GM18517 (cell line): Measurements from ENCODE around the gene FUOM.

Source experiments
- ATAC-seq: cut with Tn5 transposase; IDR thresholded peaks from one replicate; pipeline ENCODE4 v1.9.1; 2021; ENCODE audit warnings: mild to moderate bottlenecking, moderate library complexity; ENCODE audit not compliant: unreplicated experiment

Gene FUOM

DNA sequence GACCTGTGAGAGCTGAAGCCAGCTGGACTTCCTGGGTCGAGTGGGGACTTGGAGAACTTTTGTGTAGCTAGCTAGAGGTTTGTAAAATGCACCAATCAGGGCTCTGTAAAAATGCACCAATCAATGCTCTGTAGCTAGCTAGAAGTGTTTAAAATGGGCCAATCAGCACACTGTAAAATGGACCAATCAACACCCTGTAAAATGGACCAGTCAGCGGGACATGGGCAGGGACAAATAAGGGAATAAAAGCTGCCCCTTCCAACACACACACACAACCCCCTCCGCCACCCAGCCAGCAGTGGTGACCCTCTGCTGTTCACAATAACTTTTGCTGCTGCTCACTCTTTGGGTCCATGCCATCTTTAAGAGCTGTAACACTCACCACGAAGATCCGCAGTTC, 42.0 kb downstream of the FUOM start:
- no peak for ATAC-seq

DNA sequence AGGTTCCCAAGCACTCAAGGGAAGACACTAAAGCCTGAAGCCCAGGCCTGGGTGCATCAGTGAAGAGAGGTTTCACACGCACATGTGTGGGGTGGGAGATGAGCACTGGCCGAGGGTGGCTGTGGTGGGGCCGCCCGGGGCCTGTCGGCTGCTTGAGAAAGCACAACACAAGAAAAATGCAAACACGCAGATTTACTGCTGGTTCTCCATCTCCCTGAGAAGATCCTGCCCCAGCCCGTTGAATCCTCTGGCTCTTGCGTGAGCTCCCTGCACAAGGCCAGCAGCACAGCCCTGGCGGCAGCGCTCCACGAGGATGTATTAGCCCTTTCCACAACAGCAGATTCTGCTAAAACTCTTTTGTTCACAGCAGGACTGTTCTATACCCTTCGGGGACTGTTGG, 42.9 kb downstream of the FUOM start:
- ATAC-seq: no peak

DNA sequence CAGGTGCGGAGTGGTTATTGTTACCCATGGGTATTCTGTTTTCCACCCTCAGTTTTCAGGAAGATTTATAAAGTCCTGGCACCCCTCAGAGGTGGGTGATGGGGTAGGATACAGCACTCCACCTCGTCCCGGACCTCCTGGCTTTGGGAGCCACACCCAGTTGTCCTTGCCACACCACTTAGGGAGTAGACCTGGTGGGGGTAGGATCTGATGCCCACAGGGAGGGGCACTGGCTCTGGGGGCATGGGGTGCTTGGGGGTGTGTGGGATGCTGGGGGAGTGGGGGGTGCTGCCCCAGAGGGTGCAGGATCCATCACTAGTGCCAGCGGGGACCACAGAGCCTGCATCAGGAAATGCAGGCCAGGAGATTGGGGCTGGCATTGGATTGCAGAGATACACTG, 44.6 kb downstream of the FUOM start:
- ATAC-seq: no peak

DNA sequence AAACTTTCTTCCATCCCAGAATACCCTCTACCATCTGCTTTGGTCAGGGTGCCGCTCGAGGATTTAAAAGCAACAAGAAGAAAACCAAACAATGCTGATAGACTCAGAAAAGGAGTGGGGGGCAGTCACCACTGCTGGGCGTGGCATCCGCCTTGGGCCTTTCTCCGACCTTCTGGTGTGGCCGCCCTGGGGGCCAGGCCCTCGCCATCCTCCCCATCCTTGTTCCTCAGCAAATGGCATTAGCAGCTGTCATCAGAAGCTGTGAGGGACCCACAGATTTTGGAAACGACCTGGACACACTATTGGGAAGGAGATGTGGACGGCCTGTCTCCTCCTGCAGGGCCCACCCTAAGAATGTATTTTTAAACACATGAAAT, 45.1 kb downstream of the FUOM start:
- ATAC-seq: no peak

DNA sequence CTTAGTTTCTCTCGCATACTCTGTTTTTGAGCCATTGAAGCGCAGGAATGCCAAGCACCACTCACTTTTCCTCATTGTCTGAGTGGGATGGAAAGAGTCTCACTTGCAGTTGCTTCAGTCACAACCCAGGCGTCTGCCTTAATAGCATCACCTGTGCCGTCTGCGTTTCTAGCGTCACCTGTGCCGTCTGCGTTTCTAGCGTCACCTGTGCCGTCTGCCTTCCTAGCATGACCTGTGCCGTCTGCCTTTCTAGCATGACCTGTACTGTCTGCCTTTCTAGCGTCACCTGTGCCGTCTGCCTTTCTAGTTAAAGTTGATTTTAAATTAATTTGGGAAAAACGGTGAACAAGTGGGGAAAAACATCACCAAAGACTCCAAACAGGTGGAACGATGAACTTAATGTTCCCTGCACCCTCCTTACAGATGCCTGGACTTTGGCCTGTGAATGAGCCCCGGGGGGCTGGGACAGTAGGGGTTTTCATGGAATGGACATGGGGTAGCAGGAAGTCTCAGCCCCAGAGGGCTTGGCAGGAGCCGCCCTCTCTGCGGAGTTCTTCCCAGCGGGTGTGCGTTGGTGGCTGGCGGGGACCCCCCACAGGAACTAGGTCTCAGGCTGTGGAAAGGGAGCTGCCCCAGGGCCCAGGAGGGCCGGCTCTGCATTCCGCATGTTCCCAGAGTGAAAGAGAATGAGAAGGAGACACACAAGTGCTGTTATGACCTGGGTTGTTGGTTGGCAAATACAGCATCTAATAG, 45.6 kb downstream of the FUOM start:
- no peak for ATAC-seq

DNA sequence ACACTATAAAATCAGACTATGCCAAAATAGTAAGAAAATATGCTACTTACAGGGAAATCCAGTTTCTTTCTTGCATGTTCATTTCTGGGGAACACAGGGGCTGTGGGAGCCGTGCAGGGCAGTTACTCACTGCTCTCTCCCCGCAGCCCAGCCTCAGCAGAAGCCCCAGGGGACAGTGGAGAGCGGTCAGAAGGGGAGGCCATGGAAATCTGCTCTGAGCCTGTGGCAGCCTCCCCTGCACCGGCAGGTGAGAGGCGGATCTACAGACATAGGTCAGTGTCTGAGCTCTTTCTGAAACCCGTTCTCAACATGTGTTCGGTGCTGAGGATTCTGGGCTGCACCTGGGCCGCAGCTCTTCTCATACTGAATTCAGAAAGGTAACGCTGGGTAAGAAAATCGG, 46.2 kb downstream of the FUOM start:
- ATAC-seq: no peak

DNA sequence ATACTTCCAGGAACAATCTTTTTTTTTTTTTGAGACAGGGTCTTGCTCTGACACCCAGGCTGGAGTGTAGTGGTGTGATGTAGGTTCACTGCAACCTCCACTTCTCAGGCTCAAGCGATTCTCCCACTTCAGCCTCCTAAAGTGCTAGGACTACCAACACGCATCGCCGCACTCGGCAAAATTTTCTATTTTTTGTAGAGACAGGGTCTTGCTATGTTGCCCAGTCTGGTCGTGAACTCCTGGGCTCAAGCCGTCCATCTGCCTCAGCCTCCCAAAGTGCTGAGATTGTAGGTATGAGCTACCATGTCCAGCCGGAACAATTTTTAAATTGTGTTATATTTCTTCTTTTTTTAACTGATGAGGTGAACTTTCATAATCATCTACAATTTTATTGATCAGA, 47.0 kb downstream of the FUOM start:
- no peak for ATAC-seq

DNA sequence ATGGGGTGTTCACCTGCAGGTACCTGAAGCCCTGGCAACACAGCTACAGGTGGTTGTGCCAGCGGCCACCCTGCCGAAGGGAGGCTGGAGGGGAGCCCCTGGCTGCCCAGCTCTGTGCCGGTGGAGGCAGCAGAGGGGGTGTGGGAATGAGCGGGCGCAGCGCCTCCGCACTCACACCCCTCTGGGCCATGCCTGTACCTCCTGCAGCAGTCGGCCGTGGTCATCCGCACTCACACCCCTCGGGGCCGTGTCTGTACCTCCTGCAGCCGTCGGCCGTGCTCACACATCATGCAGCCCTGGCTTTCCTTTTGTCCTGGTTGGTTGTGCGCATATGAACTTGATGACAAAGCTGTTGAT, 47.4 kb downstream of the FUOM start:
- ATAC-seq: no peak

DNA sequence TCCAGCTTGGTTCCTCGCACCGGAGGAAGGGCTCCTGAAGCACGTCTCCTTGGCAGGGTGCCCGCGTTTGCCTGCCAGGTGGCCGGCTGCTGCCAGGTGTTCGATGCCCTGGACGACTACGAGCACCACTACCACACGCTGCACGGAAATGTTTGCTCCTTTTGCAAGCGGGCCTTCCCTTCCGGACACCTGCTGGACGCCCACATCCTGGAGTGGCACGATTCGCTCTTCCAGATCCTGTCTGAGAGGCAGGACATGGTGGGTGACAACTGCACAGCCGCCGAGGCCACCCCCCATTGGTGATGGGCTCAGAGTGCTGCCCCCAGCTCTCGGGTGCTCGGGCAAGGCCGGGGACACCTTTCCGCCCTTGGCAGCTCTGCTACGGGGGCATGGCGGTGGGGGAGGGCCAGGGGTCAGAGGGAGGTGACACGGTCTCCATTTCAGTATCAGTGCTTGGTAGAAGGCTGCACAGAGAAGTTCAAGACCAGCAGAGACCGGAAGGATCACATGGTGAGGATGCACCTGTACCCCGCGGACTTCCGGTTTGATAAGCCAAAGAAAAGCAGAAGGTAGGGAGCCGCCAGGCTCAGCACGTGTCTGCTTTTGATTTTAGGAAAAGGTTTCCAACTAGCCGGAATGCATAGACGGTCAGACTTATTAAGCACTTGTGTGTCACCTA, 48.0 kb downstream of the FUOM start:
- ATAC-seq: no peak

DNA sequence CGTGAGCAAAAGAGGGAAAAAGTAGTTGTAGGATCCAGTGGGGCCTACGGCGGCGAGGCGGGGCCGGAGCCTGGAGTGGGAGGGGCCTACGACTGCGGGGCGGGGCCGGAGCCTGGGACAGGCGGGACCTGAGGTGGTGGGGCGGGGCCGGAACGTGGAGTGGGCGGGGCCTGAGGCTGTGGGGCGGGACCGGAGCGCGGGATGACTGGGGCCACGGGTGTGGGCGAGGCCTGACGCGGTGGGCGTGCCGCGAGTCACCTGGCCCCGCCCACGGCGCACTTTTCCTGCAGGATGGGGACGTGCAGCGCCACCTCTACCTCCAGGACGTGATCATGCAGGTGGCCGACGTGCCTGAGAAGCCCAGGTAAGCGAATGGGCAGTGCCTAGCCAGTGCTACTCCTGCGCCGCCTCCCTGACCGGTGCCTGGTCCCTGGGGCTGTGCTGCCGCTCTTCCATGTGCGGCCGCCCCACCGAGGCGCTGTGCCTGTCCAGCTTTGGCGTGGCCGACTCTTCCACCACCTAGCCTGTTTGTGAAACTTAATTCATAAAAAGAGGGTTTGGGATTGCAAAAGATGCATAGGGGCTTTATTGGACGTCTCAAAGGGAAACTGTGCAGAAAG, 48.6 kb downstream of the FUOM start:
- peak; percentile 83 for ATAC-seq

DNA sequence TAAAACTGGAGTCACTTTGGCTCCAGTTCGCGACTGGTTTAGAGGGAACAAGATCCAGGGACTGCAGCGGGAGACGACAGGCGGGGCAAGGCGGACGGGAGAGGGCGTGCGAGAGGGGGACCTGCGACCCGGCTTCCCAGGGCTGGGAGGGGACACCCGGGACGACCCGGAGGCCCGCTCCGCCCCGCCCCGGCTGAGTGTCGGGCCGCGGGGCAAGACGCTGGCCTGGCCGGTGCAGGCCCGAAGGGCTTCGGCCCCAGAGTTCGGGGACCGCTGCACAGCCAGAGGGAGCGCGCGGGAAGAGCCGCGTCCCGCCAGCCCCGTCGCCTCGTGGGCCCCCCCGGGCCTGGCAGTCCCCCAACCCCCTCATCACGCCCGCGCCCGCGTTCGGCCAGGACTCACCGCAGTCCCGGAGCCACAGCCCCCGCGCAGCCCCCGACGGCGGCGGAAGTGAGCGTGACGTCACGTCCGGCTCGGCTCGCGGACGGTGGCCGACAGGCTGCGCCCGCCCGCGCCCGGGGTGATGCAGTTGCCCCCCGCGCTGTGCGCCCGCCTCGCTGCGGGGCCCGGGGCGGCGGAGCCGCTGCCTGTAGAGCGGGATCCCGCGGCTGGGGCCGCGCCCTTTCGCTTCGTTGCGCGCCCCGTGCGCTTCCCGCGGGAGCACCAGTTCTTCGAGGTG, 49.3 kb downstream of the FUOM start, which contains the start of the genes TUBGCP2 and ZNF511:
Gene TUBGCP2 (minus strand): TSS at position 452 of the 679 bp plus-strand sequence. CDS start 5,931 bp downstream, outside the sequence.
Gene ZNF511 (plus strand): TSS at position 494 of the 679 bp plus-strand sequence. CDS start 30 bp downstream, at position 524.
- ATAC-seq: peak; percentile 81

DNA sequence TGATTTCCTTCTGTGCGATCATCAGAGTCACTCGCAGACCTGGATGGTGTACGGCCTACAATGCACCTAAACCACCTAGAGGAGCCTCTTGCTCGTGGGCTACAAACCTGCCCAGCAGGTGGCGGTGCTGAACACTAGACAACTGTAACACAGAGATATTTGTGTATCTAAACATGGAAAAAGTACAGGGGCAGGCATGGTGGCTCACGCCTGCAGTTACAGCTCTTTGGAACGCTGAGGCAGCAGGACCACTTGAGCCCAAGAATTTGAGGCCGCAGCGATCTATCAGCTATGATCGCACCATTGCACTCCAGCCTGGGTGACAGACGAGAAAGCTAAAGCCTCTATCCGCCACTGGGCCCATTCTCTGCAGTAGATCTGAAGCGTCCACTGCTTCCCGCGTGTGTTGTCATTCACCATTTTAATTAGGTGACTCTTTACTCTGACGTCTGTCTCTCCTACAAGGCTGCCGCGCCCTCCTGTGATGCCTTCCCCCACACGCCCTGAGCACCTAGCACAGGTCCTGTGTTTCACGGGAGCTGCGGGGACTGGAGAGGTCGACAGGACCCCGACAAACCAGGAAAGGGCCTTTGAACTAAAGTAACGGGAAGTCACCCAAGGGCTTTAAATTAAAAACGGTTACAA, 49.9 kb downstream of the FUOM start:
- peak; percentile 39 for ATAC-seq

DNA sequence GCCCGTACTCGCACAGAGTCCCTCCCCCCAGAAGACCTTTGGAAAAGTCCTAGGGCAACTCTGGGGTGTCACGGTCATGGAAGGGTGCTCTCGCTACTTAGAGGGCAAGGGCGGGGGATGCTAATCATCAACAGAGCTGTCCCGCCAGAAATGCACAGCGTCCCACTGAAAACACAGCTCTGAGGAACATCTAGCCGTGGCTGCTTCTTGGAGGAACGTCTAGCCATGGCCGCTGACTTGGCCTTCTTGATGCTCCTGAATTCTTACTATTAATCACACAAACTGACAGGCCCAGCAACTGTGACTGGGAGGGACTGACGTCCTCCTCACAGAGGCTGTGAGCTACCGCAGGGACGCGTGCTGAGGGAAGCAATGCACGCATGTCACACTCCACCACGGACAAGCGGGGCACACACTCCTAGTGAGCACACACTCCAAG, 50.9 kb downstream of the FUOM start:
- ATAC-seq: no peak

DNA sequence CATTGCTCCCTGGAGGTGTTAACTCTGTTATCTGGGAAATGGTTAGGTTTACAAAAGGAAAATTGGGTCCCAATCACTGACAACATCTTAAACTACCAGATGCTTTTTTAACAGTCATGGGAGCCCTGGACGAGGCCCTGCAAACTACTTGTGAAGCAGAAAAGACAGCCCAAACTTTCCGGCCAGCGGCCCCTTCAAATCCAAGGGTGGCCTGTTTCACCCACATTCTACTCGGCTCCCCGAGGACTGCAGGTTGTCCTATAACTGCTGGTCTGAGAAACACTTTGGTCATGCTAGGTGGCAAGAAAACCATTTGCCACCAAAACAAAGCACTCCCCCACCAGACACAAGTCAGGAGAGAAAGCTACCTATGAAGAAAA, 51.7 kb downstream of the FUOM start:
- no peak for ATAC-seq
